Measurements from ENCODE around the gene GPR31.

Gene GPR31

DNA sequence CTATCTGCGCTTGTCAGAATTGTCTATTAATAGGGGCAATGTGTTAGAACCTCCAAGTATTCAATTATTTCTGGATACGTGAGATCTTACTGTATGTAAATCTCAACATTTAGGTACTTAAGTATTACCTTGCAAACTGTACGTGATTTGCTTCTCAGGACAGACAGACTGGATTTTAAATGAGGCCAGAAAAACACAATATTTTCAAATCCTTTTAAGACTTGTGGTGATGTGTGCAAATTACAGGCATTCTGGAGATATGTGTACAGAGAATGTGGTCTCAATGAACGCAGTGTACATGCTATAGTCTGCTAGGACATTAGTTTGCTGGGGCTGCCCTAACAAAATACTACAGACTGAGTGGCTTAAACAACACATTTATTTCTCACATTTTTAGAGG lies 18.0 kb downstream of the GPR31 start:
- Histone ChIP-seq H3K36me3 (ENCODE audit: control insufficient read depth in 2 of 2, insufficient read depth in 1 of 2, low read length in 2 of 2) (no peaks in the 10 kb centered on the region), H3K4me1 (ENCODE audit: control insufficient read depth, insufficient read depth, low read length) (no peaks in the 10 kb centered on the region), H3K4me3 (ENCODE audit: low read depth, low read length) (no peak overlapping the region), H3K27ac (ENCODE audit: extremely low read depth, low read depth, low read length) (no peak overlapping the region), H3K9me3 (ENCODE audit: control insufficient read depth, insufficient read depth, low read depth, low read length) (no peaks in the 10 kb centered on the region)
- CTCF ChIA-PET: interaction anchor here (0.7 to 2.6 kb wide), 4 partner anchors 10 to 365 kb away, joined by 3 to 13 read pairs (median 6); no protein-coding TSS in a partner anchor
- TF ChIP-seq ZNF266 (tag by site-specific recombination; IDR thresholded peaks at IDR 0.05; ENCODE audit: low read depth) (no peak), ZNF248 (tag by site-specific recombination; IDR thresholded peaks at IDR 0.05) (no peak), ZNF600 (tag by site-specific recombination; IDR thresholded peaks at IDR 0.05) (no peak), INSM2 (tag by site-specific recombination; IDR thresholded peaks at IDR 0.05) (no peak), ZSCAN18 (tag by site-specific recombination; IDR thresholded peaks at IDR 0.05) (no peak), PRDM1 (tag by site-specific recombination; IDR thresholded peaks at IDR 0.05) (no peak)
- TF ChIP-seq, protein P1, sequence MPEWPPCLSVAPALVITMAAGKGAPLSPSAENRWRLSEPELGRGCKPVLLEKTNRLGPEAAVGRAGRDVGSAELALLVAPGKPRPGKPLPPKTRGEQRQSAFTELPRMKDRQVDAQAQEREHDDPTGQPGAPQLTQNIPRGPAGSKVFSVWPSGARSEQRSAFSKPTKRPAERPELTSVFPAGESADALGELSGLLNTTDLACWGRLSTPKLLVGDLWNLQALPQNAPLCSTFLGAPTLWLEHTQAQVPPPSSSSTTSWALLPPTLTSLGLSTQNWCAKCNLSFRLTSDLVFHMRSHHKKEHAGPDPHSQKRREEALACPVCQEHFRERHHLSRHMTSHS (tag by site-specific recombination; IDR thresholded peaks at IDR 0.05): no peak
- TF ChIP-seq, protein P2, sequence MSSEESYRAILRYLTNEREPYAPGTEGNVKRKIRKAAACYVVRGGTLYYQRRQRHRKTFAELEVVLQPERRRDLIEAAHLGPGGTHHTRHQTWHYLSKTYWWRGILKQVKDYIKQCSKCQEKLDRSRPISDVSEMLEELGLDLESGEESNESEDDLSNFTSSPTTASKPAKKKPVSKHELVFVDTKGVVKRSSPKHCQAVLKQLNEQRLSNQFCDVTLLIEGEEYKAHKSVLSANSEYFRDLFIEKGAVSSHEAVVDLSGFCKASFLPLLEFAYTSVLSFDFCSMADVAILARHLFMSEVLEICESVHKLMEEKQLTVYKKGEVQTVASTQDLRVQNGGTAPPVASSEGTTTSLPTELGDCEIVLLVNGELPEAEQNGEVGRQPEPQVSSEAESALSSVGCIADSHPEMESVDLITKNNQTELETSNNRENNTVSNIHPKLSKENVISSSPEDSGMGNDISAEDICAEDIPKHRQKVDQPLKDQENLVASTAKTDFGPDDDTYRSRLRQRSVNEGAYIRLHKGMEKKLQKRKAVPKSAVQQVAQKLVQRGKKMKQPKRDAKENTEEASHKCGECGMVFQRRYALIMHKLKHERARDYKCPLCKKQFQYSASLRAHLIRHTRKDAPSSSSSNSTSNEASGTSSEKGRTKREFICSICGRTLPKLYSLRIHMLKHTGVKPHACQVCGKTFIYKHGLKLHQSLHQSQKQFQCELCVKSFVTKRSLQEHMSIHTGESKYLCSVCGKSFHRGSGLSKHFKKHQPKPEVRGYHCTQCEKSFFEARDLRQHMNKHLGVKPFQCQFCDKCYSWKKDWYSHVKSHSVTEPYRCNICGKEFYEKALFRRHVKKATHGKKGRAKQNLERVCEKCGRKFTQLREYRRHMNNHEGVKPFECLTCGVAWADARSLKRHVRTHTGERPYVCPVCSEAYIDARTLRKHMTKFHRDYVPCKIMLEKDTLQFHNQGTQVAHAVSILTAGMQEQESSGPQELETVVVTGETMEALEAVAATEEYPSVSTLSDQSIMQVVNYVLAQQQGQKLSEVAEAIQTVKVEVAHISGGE (tag by site-specific recombination; conservative IDR thresholded peaks at IDR 0.05; ENCODE audit: low read depth): no peak
- TF ChIP-seq, protein P3, sequence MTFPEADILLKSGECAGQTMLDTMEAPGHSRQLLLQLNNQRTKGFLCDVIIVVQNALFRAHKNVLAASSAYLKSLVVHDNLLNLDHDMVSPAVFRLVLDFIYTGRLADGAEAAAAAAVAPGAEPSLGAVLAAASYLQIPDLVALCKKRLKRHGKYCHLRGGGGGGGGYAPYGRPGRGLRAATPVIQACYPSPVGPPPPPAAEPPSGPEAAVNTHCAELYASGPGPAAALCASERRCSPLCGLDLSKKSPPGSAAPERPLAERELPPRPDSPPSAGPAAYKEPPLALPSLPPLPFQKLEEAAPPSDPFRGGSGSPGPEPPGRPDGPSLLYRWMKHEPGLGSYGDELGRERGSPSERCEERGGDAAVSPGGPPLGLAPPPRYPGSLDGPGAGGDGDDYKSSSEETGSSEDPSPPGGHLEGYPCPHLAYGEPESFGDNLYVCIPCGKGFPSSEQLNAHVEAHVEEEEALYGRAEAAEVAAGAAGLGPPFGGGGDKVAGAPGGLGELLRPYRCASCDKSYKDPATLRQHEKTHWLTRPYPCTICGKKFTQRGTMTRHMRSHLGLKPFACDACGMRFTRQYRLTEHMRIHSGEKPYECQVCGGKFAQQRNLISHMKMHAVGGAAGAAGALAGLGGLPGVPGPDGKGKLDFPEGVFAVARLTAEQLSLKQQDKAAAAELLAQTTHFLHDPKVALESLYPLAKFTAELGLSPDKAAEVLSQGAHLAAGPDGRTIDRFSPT (tag by site-specific recombination; IDR thresholded peaks at IDR 0.05): no peak
- POLR2A ChIA-PET: interaction anchor here (1.3 kb wide), 1 partner anchor 74 kb away, joined by 3 read pairs; no protein-coding TSS in a partner anchor

DNA sequence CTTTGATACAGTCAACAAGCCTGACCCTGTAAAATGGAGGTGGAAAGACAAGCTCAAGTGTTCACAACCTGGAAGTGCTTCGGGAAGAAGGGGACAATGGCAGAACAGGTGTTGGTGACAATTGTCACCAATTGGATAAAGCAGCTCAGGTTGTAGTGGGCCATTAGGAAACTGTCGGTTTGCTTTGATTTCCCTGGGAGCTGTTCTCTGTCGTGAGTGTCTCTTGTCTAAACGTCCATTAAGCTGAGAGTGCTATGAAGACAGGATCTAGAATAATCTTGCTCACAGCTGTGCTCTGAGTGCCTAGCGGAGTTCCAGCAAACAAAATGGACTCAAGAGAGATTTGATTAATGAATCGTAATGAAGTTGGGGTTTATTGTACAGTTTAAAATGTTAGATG lies 19.9 kb downstream of the GPR31 start:
- ChIA-PET CTCF (interaction anchor here (0.6 to 1.9 kb wide), 5 partner anchors 13 to 367 kb away, joined by 3 to 5 read pairs (median 3); no protein-coding TSS in a partner anchor), POLR2A (no interaction called here)
- no peak overlapping the region for H3K4me3 ChIP-seq (ENCODE audit: low read depth, low read length)
- H3K36me3 ChIP-seq (ENCODE audit: control insufficient read depth in 2 of 2, insufficient read depth in 1 of 2, low read length in 2 of 2): no peaks in the 10 kb centered on the region
- no peaks in the 10 kb centered on the region for H3K4me1 ChIP-seq (ENCODE audit: control insufficient read depth, insufficient read depth, low read length)
- TF ChIP-seq GFI1B (tag by site-specific recombination; IDR thresholded peaks at IDR 0.05): no peak
- TF ChIP-seq ZNF266 (tag by site-specific recombination; IDR thresholded peaks at IDR 0.05; ENCODE audit: low read depth): no peak
- no peak for TF ChIP-seq ZFP69B (tag by site-specific recombination; IDR thresholded peaks at IDR 0.05)
- TF ChIP-seq ZNF132 (tag by site-specific recombination; IDR thresholded peaks at IDR 0.05; ENCODE audit: borderline replicate concordance): no peak
- no peak for TF ChIP-seq INSM2 (tag by site-specific recombination; IDR thresholded peaks at IDR 0.05)
- TF ChIP-seq ZNF521 (tag by site-specific recombination; IDR thresholded peaks at IDR 0.05): no peak
- no peak for TF ChIP-seq ZNF174 (tag by site-specific recombination; IDR thresholded peaks at IDR 0.05)
- no peak for TF ChIP-seq ZNF610 (tag by site-specific recombination; IDR thresholded peaks at IDR 0.05; ENCODE audit: borderline replicate concordance)
- no peak for TF ChIP-seq ZNF571 (tag by site-specific recombination; IDR thresholded peaks at IDR 0.05)
- TF ChIP-seq ZSCAN18 (tag by site-specific recombination; IDR thresholded peaks at IDR 0.05): no peak
- no peak for TF ChIP-seq ZNF350 (tag by site-specific recombination; IDR thresholded peaks at IDR 0.05)
- no peaks in the 10 kb centered on the region for H3K9me3 ChIP-seq (ENCODE audit: control insufficient read depth, insufficient read depth, low read depth, low read length)
- no peak overlapping the region for H3K27ac ChIP-seq (ENCODE audit: extremely low read depth, low read depth, low read length)
